ENCODE results near the gene TMUB2. TPM values are rescaled to one million over a fixed set of nuclear protein-coding genes. Genes with fewer than 3 reads are reported as not detected.

The TMUB2 gene
- total and polyA plus RNA-seq, 4 donors, result 12.2 to 18.8 (median 14.0) TPM

- 74% methylated on average over 8 of the region's 8 CpGs for WGBS
- Histone ChIP-seq H3K36me3 (ENCODE audit: control insufficient read depth in 4 of 4, insufficient read depth in 3 of 4, low read depth in 1 of 4, low read length in 3 of 4) (peaks cover 0 to 10% (median 9%) of the 10 kb centered on the region in 4 donors), H3K27ac (ENCODE audit: low read depth in 1 of 2, low read length in 2 of 2) (no peak overlapping the region), H3K4me3 (ENCODE audit: low read depth in 1 of 3, low read length in 3 of 3) (no peak overlapping the region), H3K4me1 (ENCODE audit: control insufficient read depth in 4 of 4, insufficient read depth in 4 of 4, low read length in 3 of 4) (peaks cover 7 to 35% (median 31%) of the 10 kb centered on the region in 4 donors), H3K27me3 (ENCODE audit: control insufficient read depth in 4 of 4, insufficient read depth in 4 of 4, low read length in 3 of 4) (no peaks in the 10 kb centered on the region), H3K9ac (ENCODE audit: low read depth in 1 of 2, low read length in 2 of 2) (no peak overlapping the region), H3K9me3 (ENCODE audit: control insufficient read depth in 4 of 4, low read length in 3 of 4) (no peaks in the 10 kb centered on the region)
- TF ChIP-seq HNF4G (IDR thresholded peaks at IDR 0.05), result no peak
- TF ChIP-seq ZBTB33 (IDR thresholded peaks at IDR 0.05), result no peak
- TF ChIP-seq YY1 (IDR thresholded peaks at IDR 0.05), result peak; percentile 4
- TF ChIP-seq, protein P1, sequence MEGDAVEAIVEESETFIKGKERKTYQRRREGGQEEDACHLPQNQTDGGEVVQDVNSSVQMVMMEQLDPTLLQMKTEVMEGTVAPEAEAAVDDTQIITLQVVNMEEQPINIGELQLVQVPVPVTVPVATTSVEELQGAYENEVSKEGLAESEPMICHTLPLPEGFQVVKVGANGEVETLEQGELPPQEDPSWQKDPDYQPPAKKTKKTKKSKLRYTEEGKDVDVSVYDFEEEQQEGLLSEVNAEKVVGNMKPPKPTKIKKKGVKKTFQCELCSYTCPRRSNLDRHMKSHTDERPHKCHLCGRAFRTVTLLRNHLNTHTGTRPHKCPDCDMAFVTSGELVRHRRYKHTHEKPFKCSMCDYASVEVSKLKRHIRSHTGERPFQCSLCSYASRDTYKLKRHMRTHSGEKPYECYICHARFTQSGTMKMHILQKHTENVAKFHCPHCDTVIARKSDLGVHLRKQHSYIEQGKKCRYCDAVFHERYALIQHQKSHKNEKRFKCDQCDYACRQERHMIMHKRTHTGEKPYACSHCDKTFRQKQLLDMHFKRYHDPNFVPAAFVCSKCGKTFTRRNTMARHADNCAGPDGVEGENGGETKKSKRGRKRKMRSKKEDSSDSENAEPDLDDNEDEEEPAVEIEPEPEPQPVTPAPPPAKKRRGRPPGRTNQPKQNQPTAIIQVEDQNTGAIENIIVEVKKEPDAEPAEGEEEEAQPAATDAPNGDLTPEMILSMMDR (IDR thresholded peaks at IDR 0.05; ENCODE audit: low read depth, low read length, missing input control), result no peak
- TF ChIP-seq REST (IDR thresholded peaks at IDR 0.05), result no peak
- no peak for TF ChIP-seq SP1 (IDR thresholded peaks at IDR 0.05)
- TF ChIP-seq JUND (IDR thresholded peaks at IDR 0.05), result no peak
- no peak for DNase-seq (ENCODE audit: low spot score)
Measured at GRCh38 chr17:44184212-44184810, 2.5 kb upstream of the TMUB2 start.

GRCh38 chr17:44187131-44187899, 543 bp downstream of the TMUB2 start:
- Histone ChIP-seq H3K4me3 (ENCODE audit: low read depth in 1 of 3, low read length in 3 of 3) (peak overlapping the region; percentile 69 to 99 (median 78)), H3K9ac (ENCODE audit: low read depth in 1 of 2, low read length in 2 of 2) (peak overlapping the region; percentile 96), H3K27me3 (ENCODE audit: control insufficient read depth in 4 of 4, insufficient read depth in 4 of 4, low read length in 3 of 4) (no peaks in the 10 kb centered on the region), H3K4me1 (ENCODE audit: control insufficient read depth in 4 of 4, insufficient read depth in 4 of 4, low read length in 3 of 4) (peaks cover 7 to 35% (median 31%) of the 10 kb centered on the region in 4 donors), H3K36me3 (ENCODE audit: control insufficient read depth in 4 of 4, insufficient read depth in 3 of 4, low read depth in 1 of 4, low read length in 3 of 4) (peaks cover 0 to 17% (median 8%) of the 10 kb centered on the region in 4 donors), H3K9me3 (ENCODE audit: control insufficient read depth in 4 of 4, low read length in 3 of 4) (no peaks in the 10 kb centered on the region), H3K27ac (ENCODE audit: low read depth in 1 of 2, low read length in 2 of 2) (peak overlapping the region; percentile 94 to 97)
- DNase-seq (ENCODE audit: low spot score), result no peak
- no peak for TF ChIP-seq YY1 (IDR thresholded peaks at IDR 0.05)
- TF ChIP-seq GABPA (IDR thresholded peaks at IDR 0.05 in 1 of 2, conservative IDR thresholded peaks at IDR 0.05 in 1 of 2), result peak in 1 of 2 donors; percentile 27
- 4% methylated on average over 32 of the region's 32 CpGs for WGBS

All from liver (tissue), 9 donors.